Sigmoid colon (tissue), 7 donors: ENCODE results near the gene ZFYVE28. TPM values are rescaled to one million over a fixed set of nuclear protein-coding genes. Genes with fewer than 3 reads are reported as not detected.

Experiments
- DNase-seq: peaks from one replicate; pipeline ENCODE4 v3.0.0-alpha.2; 2019
- H3K27ac ChIP-seq, 4 donors: fragments of 200-600 bp; sonication (generic); one replicate each; pipeline ENCODE4 v1.5.1; 2016 to 2019; ENCODE audit warnings: mild to moderate bottlenecking in 1 of 4
- H3K27me3 ChIP-seq, 3 donors: fragments of 200-600 bp; sonication (generic); one replicate each; pipeline ENCODE4 v1.5.1; 2019; ENCODE audit warnings: mild to moderate bottlenecking in 1 of 3
- H3K36me3 ChIP-seq, 4 donors: fragments of 200-600 bp; sonication (generic); one replicate each; pipeline ENCODE4 v1.5.1; 2016 to 2019
- H3K4me1 ChIP-seq, 4 donors: fragments of 200-600 bp; sonication (generic); one replicate each; pipeline ENCODE4 v1.5.1; 2017 to 2019
- H3K4me3 ChIP-seq, 4 donors: fragments of 200-600 bp; sonication (generic); one replicate each; pipeline ENCODE4 v1.5.1; 2017 to 2019; ENCODE audit warnings: mild to moderate bottlenecking in 2 of 4, moderate library complexity in 1 of 4
- H3K9me3 ChIP-seq, 4 donors: fragments of 200-600 bp in 3 of 4; sonication (generic) in 3 of 4; one replicate each; pipeline versions ENCODE4 v1.5.1 to v1.6.1; 2013 to 2019
- EP300 ChIP-seq, 4 donors: sonication (generic); formaldehyde crosslinking; IDR thresholded peaks; one replicate each; pipeline ENCODE4 v1.6.1; 2017; ENCODE audit warnings: antibody characterized with exemption in 4 of 4
- POLR2A ChIP-seq, 2 donors: fragments of 450-650 bp; IDR thresholded peaks; one replicate each; pipeline ENCODE4 v1.6.1; 2016; ENCODE audit warnings: antibody characterized with exemption in 2 of 2, mild to moderate bottlenecking in 2 of 2, moderate library complexity in 2 of 2
- POLR2AphosphoS5 ChIP-seq, 4 donors: sonication (generic); formaldehyde crosslinking; IDR thresholded peaks; one replicate each; pipeline ENCODE4 v1.6.1; 2017; ENCODE audit warnings: antibody characterized with exemption in 4 of 4
- WGBS, 2 donors: extraction: QIAGEN DNeasy Blood & Tissue Kit; methylation state at CpG; one replicate each; pipeline ENCODE4 v1.1.7; 2013; 5-methylcytosine and 5-hydroxymethylcytosine counted together
- intact Hi-C: fragments of 100-400 bp; cut with DNase I; formaldehyde crosslinking; loops from one replicate; pipeline ENCODE4 v1.15.1; 2023
- polyA plus RNA-seq, 3 donors: library from polyadenylated mRNA; stranded (reverse); fragments of 200-250 nt; gene quantifications; one replicate each; pipeline ENCODE4 v1.2.3, GENCODE V29; 2013
- total RNA-seq, 4 donors: library from RNA; depleted of rRNA; stranded (reverse); fragments of >200 nt; gene quantifications; one replicate each; pipeline ENCODE4 v1.1.0, GENCODE V29; 2016
- TF ChIP-seq, protein P1 (sequence below), 4 experiments: fragments of 450-650 bp in 3 of 4; fragments of 200-600 bp in 1 of 4; IDR thresholded peaks; one replicate each; pipeline ENCODE4 v1.5.1; 2016 to 2019; ENCODE audit warnings: antibody characterized with exemption in 4 of 4, mild to moderate bottlenecking in 3 of 4, moderate library complexity in 2 of 4
- donor health status: healthy with polysubstance abuse.
- donor health status: Bipolar disorder and iron deficiency.
- donor health status: healthy.

Gene ZFYVE28
- total and polyA plus RNA-seq, 7 donors, result 3.1 to 24.1 (median 13.0) TPM

DNA sequence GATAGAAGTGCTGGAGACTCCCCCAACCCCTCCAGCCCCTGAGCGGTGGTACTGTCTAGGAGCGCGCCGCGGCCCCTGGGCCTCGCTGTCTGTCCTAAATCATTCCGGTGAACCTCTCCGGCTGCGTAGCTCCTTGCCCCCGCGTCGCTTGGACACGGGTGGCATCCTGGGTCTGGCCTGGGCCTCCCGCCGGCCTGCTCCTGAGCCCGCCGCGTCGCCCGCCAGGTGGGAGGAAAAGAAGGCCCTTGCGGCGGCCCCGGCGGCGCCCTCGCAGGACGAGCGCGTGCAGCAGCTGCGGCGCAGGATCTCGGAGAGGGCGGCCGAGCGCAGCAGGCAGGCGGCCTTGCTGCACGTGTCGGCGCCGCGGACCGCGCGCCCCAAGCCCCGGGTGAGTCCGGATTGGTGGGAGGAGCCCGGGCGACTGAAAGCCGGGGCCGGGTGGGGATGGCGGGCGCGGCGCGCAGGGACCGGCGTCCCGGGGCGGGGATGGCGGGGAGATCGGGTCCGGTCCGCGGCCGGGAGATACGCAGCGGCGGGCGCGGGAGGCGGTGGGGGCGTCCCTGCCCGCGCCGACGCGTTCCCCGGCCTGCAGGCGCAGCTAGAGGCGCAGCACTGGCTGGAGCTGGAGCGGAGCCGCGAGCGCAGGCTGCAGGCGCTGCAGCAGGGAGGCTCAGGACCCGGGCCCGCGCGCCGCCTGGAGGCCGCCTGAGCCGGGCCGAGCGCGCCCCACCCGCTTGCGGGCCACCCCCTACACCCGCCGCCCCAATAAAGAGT is 44.0 kb upstream of the ZFYVE28 start:
- Histone ChIP-seq H3K4me3 (peak overlapping the region; percentile 31 to 60 (median 58)), H3K9me3 (no peaks in the 10 kb centered on the region), H3K36me3 (no peaks in the 10 kb centered on the region), H3K4me1 (peaks cover 0 to 21% (median 16%) of the 10 kb centered on the region in 4 donors), H3K27me3 (no peaks in the 10 kb centered on the region), H3K27ac (peak overlapping the region; percentile 70 to 81 (median 76))
- intact Hi-C loops, result loop anchor here (5.0 kb wide), 2 partner anchors 220 to 240 kb away; partner anchors contain the start of genes HAUS3 and POLN
- TF ChIP-seq, protein P1, sequence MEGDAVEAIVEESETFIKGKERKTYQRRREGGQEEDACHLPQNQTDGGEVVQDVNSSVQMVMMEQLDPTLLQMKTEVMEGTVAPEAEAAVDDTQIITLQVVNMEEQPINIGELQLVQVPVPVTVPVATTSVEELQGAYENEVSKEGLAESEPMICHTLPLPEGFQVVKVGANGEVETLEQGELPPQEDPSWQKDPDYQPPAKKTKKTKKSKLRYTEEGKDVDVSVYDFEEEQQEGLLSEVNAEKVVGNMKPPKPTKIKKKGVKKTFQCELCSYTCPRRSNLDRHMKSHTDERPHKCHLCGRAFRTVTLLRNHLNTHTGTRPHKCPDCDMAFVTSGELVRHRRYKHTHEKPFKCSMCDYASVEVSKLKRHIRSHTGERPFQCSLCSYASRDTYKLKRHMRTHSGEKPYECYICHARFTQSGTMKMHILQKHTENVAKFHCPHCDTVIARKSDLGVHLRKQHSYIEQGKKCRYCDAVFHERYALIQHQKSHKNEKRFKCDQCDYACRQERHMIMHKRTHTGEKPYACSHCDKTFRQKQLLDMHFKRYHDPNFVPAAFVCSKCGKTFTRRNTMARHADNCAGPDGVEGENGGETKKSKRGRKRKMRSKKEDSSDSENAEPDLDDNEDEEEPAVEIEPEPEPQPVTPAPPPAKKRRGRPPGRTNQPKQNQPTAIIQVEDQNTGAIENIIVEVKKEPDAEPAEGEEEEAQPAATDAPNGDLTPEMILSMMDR (IDR thresholded peaks at IDR 0.05), result peak in 1 of 4 experiments; percentile 66
- TF ChIP-seq EP300 (IDR thresholded peaks at IDR 0.05), result no peak
- peak; percentile 85 for DNase-seq
- 6% methylated on average over 99 of the region's 99 CpGs for WGBS, 2 donors

DNA sequence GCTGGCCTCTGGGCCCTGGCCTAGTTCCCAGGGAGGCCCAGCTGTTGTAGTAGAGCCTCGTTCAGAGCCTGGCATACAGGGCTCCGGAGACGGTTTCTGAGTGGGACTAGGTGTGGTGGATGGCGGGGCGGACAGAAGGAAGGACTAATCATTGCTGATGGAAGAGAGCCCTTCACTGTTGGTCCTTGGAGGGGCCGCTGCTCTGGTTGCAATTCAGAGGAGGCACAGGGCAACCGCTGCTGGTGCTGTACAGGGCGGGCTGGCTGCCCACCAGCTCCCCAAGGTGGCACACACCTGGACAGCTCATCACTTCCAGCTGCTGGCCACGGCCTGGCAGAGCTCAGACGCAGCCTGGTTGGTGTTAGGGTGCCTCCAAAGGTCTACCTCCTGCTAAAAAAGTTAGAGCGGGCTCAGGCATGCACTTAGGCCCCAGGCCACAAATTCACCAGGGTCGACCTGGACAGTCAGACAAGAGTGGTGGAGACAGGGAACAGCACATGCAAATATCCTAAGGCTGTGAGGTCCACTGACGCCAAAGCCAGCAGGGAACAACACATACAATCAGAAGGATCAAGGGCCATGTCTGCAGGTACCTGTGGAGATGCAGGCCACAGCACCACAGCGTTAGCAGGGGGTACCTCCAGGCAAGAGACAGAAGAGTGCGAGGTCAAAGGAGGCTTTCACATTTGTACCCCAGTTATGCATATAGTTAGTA is 43.0 kb upstream of the ZFYVE28 start:
- no peak overlapping the region for H3K27ac ChIP-seq
- 87% methylated on average over 15 of the region's 15 CpGs for WGBS, 2 donors

DNA sequence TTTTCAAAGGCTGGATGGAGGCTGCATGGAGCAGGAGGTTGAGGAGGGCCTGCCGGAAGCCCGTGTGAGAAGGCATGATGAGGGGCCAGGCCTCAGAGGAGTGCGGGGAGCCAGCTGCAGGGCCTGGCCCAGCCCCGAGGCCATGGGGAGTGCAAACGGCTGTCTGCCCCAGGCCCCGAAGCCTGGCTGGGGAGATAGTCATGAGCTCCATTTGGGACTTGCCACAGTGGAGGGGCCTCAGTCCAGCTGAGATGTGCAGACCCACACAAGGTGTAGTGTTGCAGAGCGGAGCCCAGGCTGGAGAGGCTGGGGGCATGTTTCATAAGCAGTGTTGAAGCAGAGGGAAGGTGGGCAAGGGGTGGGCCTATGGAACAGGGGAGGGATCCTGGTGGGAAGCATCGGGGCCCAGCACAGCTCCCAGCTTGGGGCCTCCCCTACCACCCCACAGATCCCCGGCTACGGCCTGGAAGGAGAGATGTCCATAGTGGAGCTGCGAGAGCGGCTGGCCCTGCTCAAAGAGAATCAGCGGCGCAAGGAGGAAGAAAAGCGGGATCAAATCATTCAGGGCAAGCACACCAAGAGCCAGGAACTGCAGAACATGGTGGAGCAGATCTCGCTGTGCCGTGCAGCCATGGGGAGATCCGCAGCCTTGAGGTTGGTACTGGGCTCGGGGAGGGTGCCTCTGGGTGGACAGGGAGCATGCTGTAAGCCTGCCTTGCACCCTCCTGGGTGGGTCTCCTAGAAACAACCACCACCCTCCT is 41.3 kb upstream of the ZFYVE28 start:
- 94 to 95% methylated on average over 19 of the region's 19 CpGs for WGBS, 2 donors
- no peaks in the 10 kb centered on the region for H3K36me3 ChIP-seq
- no peak overlapping the region for H3K4me3 ChIP-seq
- H3K9me3 ChIP-seq, result no peaks in the 10 kb centered on the region
- TF ChIP-seq EP300 (IDR thresholded peaks at IDR 0.05), result no peak
- TF ChIP-seq, protein P1 (IDR thresholded peaks at IDR 0.05), result no peak
- no peak for TF ChIP-seq POLR2A (IDR thresholded peaks at IDR 0.05)
- TF ChIP-seq POLR2AphosphoS5 (IDR thresholded peaks at IDR 0.05), result no peak
- H3K4me1 ChIP-seq, result peaks cover 0 to 18% (median 14%) of the 10 kb centered on the region in 4 donors
- H3K27ac ChIP-seq, result no peak overlapping the region
- no peak for DNase-seq
- H3K27me3 ChIP-seq, result no peaks in the 10 kb centered on the region
- intact Hi-C loops, result loop anchor here (5.0 kb wide), 2 partner anchors 217 to 237 kb away; partner anchors contain the start of genes HAUS3 and POLN

More for the DNA sequence above, 43.0 kb upstream of the ZFYVE28 start:
- TF ChIP-seq, protein P1 (IDR thresholded peaks at IDR 0.05), result no peak
- no peak for TF ChIP-seq POLR2AphosphoS5 (IDR thresholded peaks at IDR 0.05)
- no peak for TF ChIP-seq POLR2A (IDR thresholded peaks at IDR 0.05)
- TF ChIP-seq EP300 (IDR thresholded peaks at IDR 0.05), result no peak
- Histone ChIP-seq H3K27me3 (no peaks in the 10 kb centered on the region), H3K4me1 (peaks cover 0 to 18% (median 14%) of the 10 kb centered on the region in 4 donors), H3K9me3 (no peaks in the 10 kb centered on the region), H3K36me3 (no peaks in the 10 kb centered on the region), H3K4me3 (no peak overlapping the region)
- DNase-seq, result no peak
- intact Hi-C loops, result loop anchor here (5.0 kb wide), 2 partner anchors 219 to 239 kb away; partner anchors contain the start of genes HAUS3 and POLN

DNA sequence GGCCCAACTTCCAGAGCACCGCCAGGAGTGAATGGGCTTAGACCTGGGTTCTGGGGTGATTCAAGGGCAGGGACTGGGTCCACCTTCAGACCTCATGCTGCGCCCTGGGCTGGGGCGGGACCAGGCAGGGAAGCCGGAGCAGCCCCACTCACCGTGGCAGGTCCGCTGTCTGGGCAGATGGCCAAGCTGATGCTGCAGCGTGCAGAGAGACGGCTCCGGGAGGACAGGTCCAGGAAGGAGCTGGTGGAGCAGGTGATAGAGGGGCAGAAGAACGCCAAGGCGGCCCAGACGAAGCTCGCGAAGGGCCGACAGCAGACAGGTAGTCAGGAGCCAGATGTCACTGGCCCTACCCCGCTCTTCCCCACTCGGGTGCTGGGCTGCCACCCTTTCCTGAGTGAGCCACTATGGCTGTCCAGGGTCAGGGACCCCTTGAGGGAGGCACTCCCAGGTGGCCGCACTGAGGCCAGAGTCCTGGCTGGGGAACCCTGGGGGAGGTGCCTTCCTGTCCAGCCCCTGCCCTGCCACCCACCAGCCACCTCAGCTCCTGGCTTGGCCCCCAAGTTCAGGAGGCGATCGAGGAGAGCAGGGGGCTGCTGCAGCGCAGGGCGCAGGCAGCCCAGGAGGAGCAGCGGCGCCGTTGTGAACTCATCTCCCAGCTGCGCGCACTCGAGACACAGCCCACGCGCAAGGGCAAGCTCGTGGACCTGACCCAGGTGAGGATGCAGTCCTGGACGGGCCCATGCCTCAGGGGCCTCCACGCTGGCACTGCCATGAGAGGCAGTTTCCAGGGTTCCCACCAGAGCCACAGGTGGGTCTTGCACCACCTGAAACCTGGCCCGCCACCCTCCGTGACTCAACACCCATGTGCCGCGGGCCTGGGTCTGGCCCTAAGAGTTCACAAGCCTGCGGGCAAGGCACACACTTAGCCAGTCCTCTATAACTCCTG is 40.4 kb upstream of the ZFYVE28 start:
- WGBS, 2 donors, result 77 to 92% methylated on average over 38 of the region's 38 CpGs
- Histone ChIP-seq H3K4me3 (no peak overlapping the region), H3K27ac (no peak overlapping the region), H3K9me3 (no peaks in the 10 kb centered on the region), H3K36me3 (no peaks in the 10 kb centered on the region), H3K27me3 (no peaks in the 10 kb centered on the region), H3K4me1 (peaks cover 0 to 18% (median 14%) of the 10 kb centered on the region in 4 donors)
- TF ChIP-seq, protein P1 (IDR thresholded peaks at IDR 0.05), result no peak
- TF ChIP-seq POLR2AphosphoS5 (IDR thresholded peaks at IDR 0.05), result no peak
- TF ChIP-seq POLR2A (IDR thresholded peaks at IDR 0.05), result no peak
- TF ChIP-seq EP300 (IDR thresholded peaks at IDR 0.05), result no peak
- intact Hi-C loops, result no loop called here
- no peak for DNase-seq
